Activated CD4-positive, alpha-beta T cell treated with anti-CD3 and anti-CD28 coated beads, Interleukin-2, amount 50 U/mL, for 4 hours (primary cell): ENCODE results near the gene ADCY1.

Experiments
- DNase-seq, 2 experiments: peaks; one replicate each; pipeline ENCODE4 v3.0.0-alpha.2; 2020

The ADCY1 gene

DNA sequence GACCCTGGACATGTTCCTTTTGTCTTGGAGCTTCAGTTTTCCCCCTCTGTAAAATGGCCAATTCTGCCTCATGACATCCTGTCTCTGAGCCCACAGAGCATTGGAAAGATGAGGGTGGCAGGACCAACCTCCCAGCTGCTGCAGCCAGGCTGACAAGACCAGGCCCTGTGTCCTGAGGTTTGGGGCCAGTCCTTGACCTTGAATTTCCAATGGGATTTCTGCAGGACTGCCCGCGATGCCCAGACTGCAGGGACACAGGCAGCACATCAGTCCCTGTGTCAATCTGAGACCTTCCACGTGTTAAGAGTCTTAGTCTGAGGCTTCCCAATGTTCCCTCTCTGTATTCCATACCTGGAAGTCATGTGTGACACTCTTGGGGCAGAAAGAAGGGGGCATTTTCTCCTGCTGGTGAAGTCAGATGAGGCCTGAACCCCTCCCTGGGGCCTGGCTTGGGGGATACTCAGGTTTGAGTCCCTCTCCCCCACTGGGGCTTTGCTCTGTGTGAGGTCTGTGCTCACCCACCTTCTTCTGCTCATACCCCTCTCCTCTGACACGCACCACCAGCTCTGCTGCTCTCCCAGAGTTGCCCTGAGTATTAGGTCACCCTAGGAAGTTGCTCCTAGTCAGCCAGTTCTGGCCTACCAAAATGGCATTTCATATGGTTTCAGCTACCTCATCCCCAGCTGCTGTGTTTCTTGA, 79.2 kb downstream of the ADCY1 start:
- DNase-seq = no peak

- DNase-seq = no peak
These were observed 80.2 kb downstream of the ADCY1 start for GRCh38 chr7:45654341-45654740.

DNA sequence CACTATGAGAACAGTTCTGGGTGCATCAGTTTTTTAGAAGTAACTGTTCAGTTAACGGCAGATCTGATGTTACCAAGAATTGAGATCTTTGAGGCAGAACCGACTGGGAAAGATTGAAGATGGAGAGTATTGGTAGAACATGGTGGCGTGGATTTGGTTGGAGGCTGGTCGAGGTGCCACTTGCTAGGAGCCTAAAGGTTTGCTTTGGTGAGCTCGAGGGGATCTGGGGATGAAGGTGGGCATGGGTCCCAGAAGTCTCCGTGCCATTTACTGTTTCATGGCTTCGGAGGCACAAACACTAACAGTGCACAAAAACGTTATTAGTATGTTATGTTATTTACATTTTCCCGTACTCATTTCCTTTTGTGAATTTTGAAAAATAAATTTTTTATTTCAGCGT, 81.4 kb downstream of the ADCY1 start:
- DNase-seq = no peak

DNA sequence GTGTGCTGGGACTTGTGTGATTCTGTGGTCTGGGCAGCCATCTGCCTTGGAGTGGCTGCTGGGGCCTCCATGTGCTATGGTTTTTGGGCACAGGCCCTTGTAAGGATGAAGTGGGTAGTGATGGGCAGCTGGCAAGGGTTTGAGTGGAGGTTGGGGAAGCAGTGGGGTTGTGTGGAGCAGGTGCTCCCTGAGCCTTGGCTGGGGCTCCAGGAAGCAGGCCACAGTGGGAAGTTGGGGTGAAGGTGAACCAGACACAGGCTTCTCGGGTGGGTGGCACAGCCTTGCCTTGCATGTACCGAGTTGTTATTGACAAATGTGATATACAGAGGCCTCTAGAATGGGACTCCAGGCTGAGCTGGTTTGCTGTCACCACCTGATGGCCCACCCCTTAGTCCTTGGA, 82.3 kb downstream of the ADCY1 start:
- DNase-seq = no peak

DNA sequence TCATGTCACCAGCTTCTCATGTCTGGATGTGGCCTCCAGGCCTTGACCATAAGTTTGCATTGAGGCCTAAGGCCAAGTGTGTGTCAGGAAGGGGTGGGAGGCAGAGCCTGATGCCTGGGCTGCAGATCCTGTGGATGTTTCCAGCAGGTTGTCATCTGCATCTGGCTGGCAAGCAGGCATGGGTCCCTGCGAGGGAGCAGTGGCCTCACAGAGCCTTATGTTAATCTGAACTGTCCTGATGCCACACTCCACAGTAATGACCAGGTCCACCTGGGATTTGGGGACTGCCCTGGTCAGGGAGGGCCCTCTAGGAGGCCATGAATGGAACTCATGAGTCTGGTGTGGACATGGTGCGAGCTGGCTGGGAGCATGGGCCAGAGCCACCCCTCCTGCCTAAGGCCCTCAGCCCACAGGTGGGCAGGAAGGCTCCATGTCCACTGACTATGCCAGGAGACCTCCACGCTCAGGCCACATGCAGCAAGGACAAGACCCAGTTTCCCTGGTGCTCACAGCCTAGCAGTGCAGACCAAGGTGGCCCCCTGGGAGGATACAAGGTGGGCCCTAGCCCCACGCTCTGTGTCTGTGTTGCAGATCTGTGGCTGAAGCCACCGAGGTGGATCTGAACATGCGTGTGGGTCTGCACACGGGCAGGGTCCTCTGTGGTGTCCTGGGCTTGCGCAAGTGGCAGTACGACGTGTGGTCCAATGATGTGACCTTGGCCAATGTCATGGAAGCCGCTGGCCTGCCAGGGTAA, 83.1 kb downstream of the ADCY1 start:
- DNase-seq = no peak

GRCh38 chr7:45657890-45658715, 83.9 kb downstream of the ADCY1 start:
- no peak for DNase-seq

DNA sequence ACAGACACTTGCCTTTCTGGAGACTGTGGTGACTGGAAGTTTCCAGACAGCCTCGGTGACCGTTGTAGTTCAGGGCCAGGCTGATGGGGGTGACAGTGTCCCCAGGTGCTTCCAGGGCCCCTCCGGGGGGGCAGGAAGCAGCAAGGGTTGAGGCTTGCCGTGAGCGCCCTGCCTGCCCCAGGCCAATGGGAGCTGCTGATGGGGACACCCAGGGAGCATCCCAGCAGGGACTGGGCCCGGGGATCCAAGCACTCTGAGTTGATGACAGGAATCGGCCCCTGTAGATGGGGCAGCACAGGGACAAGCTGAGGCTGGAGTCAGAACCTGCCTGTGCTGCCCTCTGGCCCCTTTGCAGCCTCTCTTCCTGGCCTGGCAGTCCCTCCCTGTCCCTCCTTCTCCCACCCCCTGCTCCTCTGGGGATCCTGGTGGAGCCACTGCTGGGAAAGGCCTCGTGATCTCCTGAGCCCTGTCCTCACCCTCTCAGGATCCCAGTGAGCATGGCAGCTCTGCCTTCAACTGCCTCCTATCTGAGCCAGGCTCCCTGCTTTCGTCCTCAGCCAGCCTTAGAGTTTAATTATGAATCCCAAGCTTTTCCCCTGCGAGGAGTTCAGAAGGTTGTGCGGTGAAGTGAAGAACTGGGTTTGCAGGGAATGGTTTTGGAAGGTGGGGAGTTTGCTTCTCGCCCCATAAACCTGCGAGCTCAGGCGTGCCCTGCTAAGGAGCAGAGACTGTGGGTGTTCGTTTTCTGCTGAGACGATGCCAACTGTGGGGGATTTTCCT, 84.7 kb downstream of the ADCY1 start:
- DNase-seq = no peak

GRCh38 chr7:45659496-45660139, 85.5 kb downstream of the ADCY1 start:
- no peak for DNase-seq

DNA sequence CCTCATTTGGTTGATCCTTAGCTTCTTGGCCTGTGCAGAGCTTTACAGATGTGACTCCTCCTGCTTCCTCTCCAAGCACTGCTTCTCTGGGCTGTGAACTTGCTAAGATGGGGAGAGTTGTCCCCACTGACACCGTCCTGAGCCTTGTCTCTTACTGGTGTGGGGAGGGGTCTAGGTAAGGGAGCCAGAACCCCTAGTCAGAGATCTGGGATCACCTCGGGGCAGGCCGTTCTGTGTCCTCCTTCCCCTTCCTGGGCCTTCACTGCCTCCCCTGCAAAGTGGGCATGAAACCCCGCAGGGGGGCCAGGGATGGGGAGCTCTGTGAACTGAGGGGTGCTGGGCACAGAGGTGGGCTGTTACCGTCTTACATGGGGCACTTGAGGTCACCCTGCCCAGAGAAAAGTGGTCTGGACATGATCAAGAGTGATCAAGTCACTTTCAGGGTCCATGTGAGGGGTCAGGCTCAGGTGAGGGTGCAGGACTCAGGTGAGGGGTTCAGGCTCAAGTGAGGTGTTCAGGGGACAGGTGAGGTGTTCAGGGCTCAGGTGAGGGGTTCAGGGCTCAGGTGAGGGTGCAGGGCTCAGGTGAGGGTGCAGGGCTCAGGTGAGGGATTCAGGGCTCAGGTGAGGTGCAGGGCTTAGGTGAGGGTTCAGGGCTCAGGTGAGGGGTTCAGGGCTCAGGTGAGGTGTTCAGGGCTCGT, 86.2 kb downstream of the ADCY1 start:
- DNase-seq = no peak

- DNase-seq = no peak
These were observed 86.7 kb downstream of the ADCY1 start for GRCh38 chr7:45660901-45661211.

- no peak for DNase-seq
These were observed 87.3 kb downstream of the ADCY1 start for GRCh38 chr7:45661302-45661995.

DNA sequence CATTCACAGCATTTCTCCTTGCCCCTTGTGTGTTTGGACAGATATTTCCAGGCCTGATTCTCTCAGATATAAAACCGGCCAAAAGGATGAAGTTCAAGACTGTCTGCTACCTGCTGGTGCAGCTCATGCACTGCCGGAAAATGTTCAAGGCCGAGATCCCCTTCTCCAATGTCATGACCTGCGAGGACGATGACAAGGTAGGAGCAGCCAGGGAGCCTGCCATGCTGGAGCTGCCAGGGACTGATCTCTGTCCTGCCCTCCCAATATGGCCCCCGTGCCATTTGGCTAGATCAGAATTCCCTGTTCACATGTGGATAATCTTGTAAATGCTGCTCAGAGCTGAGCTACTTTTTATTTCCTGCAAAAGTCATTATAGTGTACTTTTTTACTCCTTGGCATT, 87.8 kb downstream of the ADCY1 start:
- DNase-seq = no peak

- no peak for DNase-seq
These were observed 88.5 kb downstream of the ADCY1 start for GRCh38 chr7:45662540-45663166.

DNA sequence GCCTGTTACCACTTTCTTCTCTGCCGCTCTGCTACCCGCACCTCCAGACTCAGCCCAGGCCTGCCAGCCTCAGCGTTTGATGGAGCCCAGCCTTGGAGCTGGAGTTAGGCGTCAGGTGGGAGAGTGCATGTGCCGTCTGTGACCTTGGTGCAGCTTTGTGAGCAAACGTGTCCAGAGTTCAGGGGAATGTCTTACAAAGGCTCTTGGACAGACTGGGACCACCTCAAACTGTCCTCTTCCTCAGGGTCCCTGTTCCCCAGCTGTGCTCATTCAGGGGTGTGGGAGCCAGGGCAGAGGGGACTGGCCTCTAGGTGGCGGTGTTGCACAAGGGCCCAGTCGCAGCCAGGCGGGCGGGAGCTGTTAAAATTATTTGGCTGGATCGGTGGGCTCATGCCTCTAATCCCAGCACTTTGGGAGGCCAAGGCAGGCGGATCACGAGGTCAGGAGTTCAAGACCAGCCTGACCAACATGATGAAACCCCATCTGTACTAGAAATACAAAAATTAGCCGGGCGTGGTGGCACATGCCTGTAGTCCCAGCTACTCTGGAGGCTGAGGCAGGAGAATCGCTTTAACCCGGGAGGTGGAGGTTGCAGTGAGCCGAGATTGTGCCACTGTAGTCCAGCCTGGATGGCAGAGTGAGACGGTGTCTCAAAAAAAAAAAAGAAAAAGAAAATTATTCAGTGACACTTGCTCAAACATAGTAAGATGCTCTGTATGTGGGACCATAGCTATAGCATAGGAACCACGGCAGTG, 89.2 kb downstream of the ADCY1 start:
- no peak for DNase-seq

DNA sequence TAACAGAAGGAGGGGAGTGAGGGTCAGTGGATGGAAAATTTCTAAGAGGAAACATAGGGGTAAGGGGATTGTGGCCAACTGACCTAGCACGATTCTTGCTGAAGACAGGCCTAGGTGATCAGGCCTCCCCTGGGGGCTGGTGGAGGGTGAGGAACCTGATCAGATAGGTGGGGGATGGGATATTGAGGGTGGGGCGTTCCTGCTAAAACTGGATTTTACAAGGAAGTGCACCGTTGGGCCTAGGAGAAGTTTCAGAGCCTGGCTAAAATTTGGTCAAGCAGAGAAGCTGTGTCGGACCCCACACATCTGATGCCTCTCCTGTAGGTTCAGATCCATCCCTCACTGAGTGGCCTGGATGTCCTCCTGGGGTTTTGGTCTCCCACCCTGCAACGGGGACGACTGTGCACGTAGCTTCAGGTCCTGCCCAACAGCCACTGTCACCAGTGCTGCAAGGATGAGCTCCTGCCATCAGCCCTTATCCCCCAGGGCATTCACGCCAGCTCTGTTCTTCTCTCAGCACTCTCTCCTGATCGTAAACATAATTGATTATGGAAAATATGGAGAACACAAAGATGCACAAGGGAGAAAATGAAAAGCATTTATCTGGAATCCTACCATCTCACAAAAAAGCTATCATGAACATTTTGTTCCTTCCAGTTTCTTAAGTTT, 89.9 kb downstream of the ADCY1 start:
- no peak for DNase-seq

DNA sequence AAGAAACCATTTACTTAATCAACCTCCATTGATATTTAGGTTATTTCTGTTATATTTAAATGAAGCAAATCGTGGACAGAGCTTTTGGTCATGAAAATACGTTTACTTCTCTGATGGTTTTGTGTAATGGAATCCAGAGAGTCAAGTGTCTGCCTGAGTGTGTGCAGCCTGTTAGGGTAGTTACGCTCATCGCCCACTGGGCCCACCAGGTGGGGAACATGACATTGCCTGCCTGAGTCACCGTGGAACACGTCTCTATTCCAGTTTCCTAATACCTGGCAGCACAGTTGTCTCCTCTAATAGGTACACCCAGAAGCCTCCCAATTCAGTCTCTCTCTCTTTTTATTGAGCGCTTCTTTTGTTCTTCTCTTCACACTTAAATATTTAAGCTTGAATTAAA, 91.0 kb downstream of the ADCY1 start:
- no peak for DNase-seq

- no peak for DNase-seq
These were observed 96.1 kb downstream of the ADCY1 start for GRCh38 chr7:45670227-45670626.

- no peak for DNase-seq
These were observed 96.5 kb downstream of the ADCY1 start for GRCh38 chr7:45670717-45671116.

GRCh38 chr7:45677311-45677900, 103.2 kb downstream of the ADCY1 start:
- no peak for DNase-seq
